Left renal cortex interstitium (tissue), 4 donors: Measurements from ENCODE around the gene FAM90A26. TPM values are rescaled to one million over a fixed set of nuclear protein-coding genes. Genes with fewer than 3 reads are reported as not detected.
"Not testable (repeated sequence)": the region's sequence is repeated elsewhere in the genome, so short reads cannot be mapped to it uniquely, and the experiment has no call there.

Experiments
- DNase-seq, 4 donors: peaks; one replicate each; pipeline ENCODE4 v3.0.0-alpha.2; 2013; ENCODE audit warnings: low read depth in 4 of 4, low spot score in 2 of 4, missing footprints in 1 of 4
- polyA plus RNA-seq, 4 donors: library from polyadenylated mRNA; unstranded; fragments of 120-200 nt; gene quantifications; one replicate each; pipeline ENCODE4 v1.2.1, GENCODE V29; 2013; ENCODE audit not compliant: insufficient read length in 4 of 4

FAM90A26 gene
- polyA plus RNA-seq, 4 donors = 0.06 TPM; not detected in 3

DNA sequence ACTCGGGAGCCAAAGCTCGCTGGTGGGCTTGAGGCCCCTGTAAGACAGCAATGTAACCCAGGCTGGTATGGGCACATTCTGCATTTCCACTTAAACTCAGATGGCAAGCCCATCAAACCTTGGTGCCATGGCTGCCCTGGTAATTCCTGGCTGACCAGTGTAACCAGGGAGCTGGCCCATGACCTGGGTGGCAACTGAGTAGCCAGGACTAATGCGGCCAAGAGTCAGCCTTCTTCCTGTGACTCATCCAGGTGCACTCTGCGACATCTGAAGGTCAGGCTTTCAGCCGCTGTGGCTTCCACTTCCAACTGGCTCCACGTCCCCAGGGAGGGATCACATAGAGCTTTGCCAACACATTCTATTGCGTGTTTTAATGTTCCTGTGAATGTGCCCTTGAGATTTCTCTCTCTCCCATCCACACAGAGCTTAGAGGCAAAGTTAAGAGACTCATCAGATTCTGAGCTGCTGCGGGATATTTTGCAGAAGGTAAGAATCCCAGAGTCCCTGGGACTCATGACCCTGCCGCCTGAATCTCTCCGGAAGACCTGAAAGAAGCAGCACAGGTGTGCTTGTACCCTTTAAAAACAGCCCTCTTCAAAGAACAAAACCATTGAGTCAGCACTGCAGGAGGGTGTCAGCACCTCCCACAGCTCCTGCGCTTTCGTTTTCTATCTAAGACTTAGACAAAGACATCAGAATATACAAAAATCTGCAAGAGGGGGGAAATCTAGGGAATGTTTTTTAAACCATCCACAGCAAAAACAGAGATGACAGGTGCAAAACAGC lies 14.9 kb upstream of the FAM90A26 start:
- DNase-seq = not testable (repeated sequence)

DNA sequence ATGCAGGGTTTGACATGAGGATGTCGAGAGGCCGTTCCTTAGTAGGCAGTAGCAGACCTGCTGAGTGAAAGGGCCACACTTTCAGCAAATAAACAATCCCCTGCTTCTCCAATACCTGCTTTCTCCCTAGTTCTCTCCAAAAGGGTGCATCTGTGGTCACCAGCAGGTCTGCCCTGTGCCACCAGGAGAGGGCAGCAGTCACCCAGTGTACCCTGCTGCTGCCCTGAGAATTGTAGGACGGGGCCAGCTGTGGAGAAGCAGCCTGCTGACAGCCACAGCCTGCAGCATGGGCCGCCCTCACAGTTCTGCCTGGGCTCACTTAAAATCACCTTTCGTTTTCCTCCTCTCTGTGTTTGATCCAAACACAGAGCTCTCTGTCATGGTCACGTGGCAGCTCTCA lies 11.8 kb upstream of the FAM90A26 start:
- not testable (repeated sequence) for DNase-seq

DNA sequence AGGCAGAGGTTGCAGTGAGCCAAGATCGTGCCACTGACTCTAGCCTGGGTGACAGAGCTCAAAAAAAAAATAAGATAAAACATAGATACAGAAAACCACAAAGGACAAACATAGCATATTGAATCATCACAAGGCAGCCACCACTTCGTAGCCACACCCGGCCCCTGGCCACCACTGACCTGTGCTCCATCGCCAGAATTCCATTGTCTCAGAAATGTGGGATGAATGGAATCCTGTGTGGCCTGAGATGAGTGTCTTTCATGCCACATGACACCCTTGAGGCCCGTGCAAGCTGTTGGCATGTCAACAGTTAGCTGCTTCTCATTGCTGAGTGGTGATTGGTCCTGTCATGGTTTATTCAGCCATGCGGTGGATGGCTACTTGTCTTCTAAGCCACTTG lies 10.2 kb upstream of the FAM90A26 start:
- not testable (repeated sequence) for DNase-seq

DNA sequence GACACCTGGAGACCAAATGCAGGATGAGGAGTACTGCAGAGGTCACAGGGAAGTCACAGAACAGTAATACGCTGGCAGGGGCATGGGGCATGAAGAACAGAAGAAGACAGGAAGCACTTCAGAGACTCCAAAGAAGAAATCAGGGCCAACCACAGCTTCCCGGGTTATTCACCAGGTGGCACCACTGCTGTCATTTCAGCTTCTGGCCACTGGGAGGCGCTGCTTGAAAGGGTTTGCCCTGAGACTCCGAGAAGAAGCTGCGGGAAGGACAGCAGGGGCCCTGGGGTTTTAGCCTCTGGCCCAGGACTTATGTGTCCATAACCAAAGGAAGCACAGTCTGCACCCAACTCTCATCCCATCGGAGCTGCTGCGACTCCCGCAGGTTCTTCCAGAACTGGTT lies 4.2 kb upstream of the FAM90A26 start:
- DNase-seq = not testable (repeated sequence)

DNA sequence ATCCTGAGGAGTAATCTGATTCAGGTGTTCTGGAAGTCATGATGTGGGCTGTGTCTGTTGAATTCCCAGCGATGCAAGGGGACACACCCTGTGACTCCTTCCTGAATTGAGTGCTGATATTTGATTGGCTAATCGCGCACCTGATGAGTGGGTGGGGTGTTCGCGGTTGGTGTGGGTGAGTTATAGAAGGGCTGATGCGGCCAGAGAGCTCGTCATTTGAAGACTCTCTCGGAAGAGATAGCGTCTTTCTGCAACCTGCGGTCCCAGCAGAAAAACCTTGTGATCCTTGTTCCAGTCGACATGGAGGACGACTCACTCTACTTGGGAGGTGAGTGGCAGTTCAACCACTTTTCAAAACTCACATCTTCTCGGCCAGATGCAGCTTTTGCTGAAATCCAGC lies 40.1 kb downstream of the FAM90A26 start, which contains the start of gene USP17L10:
TSS of gene USP17L10 (plus strand) at position 301 of the 400 bp plus-strand sequence. CDS start at position 301, 0 bp downstream.
- not testable (repeated sequence) for DNase-seq

DNA sequence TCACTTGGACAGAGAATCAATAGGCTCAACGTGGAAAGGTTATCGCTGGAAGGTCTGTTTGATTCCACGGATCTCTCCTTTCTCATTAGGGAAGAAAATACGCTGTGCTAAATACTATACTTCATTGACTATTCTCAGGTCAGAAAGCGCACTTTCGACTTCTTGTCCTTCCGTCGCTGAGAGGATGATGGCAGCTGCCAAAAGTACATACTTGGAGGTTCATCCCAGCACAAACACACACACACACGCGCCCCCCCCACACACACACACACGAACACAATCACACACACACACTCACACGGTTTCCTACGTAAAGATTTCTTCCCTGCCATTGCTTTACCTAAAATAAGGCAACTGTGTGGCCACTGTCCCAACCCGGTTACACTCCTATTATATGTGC lies 44.5 kb downstream of the FAM90A26 start:
- not testable (repeated sequence) for DNase-seq

DNA sequence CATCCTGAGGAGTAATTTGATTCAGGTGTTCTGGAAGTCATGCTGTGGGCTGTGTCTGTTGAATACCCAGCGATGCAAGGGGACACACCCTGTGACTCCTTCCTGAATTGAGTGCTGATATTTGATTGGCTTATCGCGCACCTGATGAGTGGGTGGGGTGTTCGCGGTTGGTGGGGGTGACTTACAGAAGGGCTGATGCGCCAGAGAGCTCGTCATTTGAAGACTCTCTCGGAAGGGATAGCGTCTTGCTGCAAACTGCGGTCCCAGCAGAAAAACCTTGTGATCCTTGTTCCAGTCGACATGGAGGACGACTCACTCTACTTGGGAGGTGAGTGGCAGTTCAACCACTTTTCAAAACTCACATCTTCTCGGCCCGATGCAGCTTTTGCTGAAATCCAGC lies 44.9 kb downstream of the FAM90A26 start, which contains the start of gene USP17L11:
TSS of gene USP17L11 (plus strand) at position 301 of the 400 bp plus-strand sequence. CDS start at position 301, 0 bp downstream.
- not testable (repeated sequence) for DNase-seq

DNA sequence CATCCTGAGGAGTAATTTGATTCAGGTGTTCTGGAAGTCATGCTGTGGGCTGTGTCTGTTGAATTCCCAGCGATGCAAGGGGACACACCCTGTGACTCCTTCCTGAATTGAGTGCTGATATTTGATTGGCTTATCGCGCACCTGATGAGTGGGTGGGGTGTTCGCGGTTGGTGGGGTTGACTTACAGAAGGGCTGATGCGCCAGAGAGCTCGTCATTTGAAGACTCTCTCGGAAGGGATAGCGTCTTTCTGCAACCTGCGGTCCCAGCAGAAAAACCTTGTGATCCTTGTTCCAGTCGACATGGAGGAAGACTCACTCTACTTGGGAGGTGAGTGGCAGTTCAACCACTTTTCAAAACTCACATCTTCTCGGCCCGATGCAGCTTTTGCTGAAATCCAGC lies 49.6 kb downstream of the FAM90A26 start, which contains the start of gene USP17L12:
TSS of gene USP17L12 (plus strand) at position 301 of the 400 bp plus-strand sequence. CDS start at position 301, 0 bp downstream.
- DNase-seq = not testable (repeated sequence)

DNA sequence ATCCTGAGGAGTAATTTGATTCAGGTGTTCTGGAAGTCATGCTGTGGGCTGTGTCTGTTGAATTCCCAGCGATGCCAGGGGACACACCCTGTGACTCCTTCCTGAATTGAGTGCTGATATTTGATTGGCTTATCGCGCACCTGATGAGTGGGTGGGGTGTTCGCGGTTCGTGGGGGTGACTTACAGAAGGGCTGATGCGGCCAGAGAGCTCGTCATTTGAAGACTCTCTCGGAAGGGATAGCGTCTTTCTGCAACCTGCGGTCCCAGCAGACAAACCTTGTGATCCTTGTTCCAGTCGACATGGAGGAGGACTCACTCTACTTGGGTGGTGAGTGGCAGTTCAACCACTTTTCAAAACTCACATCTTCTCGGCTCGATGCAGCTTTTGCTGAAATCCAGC lies 54.4 kb downstream of the FAM90A26 start, which contains the start of gene USP17L13:
TSS of gene USP17L13 (plus strand) at position 301 of the 400 bp plus-strand sequence. CDS start at position 301, 0 bp downstream.
- not testable (repeated sequence) for DNase-seq

Other genes with a start within 250 kb of the FAM90A26 start
- not detected for gene USP17L10, start 40.2 kb downstream of the FAM90A26 start, polyA plus RNA-seq
- gene USP17L11, start 45.0 kb downstream of the FAM90A26 start, polyA plus RNA-seq = not detected
- gene USP17L12, start 49.7 kb downstream of the FAM90A26 start, polyA plus RNA-seq = not detected
- gene USP17L13, start 54.5 kb downstream of the FAM90A26 start, polyA plus RNA-seq = not detected
- not detected for gene USP17L15, start 64.0 kb downstream of the FAM90A26 start, polyA plus RNA-seq
- gene USP17L17, start 73.5 kb downstream of the FAM90A26 start, polyA plus RNA-seq = not detected
- not detected for gene USP17L18, start 78.2 kb downstream of the FAM90A26 start, polyA plus RNA-seq
- gene USP17L19, start 83.0 kb downstream of the FAM90A26 start, polyA plus RNA-seq = not detected
- not detected for gene USP17L20, start 87.7 kb downstream of the FAM90A26 start, polyA plus RNA-seq
- gene USP17L21, start 92.5 kb downstream of the FAM90A26 start, polyA plus RNA-seq = not detected
- under 1 TPM in 1 of 4 donors, not detected in 3; 0.13 TPM for gene USP17L22, start 97.2 kb downstream of the FAM90A26 start, polyA plus RNA-seq
- gene USP17L24, start 154.8 kb downstream of the FAM90A26 start, polyA plus RNA-seq = not detected
- not detected for gene USP17L25, start 159.5 kb downstream of the FAM90A26 start, polyA plus RNA-seq
- not detected for gene USP17L26, start 164.2 kb downstream of the FAM90A26 start, polyA plus RNA-seq
- gene USP17L5, start 169.0 kb downstream of the FAM90A26 start, polyA plus RNA-seq = not detected
- gene USP17L27, start 173.7 kb downstream of the FAM90A26 start, polyA plus RNA-seq = not detected
- not detected for gene USP17L28, start 178.5 kb downstream of the FAM90A26 start, polyA plus RNA-seq
- gene USP17L29, start 183.2 kb downstream of the FAM90A26 start, polyA plus RNA-seq = not detected
- gene USP17L30, start 192.7 kb downstream of the FAM90A26 start, polyA plus RNA-seq = not detected